Measurements from ENCODE around the gene RAB6A.

The RAB6A gene

DNA sequence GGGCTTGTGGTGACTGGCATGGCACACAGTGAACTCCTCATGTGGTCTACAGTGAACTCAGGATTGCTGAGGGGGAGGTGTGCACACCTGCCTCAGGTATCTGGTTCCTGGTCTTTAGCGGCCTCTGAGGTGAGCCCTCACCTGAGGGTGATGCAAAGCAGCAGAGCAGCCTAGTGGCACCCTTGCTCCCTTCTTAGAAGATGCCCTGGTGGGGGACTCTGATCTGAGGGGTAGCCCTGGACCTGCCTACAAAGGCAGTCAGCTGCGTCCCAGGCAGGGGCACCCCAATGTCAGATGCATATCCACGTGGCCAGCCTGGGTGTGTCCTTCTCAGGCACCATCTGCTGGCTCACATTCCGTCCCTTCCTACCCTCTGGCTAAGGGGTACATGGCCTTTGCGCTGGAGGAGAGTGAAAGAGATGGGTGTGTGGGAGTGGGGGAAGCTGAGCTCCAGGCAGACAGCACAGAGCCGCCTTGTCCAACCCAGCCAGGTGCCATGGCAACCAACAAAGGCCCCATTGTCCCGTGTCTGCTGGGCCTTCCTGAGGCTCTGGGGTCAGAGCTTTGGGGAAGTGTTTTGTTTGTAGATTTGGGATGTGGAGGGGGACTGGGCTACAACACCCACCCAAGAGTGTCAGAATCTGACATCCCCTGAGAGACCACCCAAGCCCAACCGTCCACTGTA is 108.7 kb downstream of the RAB6A start:
- no peak for DNase-seq

DNA sequence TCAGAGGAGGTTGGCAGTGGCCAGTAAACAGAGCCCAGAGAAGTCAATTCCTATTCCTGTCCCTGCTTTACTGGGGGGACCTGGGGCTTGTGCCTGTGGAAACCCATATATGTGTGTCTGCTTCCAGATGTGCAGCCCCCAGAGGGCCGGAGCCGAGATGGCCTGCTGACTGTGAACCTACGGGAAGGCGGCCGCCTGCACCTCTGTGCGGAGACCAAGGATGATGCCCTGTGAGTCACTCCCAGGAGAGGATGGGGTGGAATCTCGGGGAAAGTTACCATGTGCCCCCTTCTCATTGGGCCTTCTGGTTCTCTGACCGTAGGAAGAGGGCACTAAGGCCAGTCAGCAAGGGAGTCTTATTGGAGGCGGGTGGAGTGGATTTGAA is 109.2 kb downstream of the RAB6A start:
- DNase-seq, result no peak

GRCh38 chr11:73651252-73651651 is 109.6 kb downstream of the RAB6A start:
- DNase-seq, result no peak

DNA sequence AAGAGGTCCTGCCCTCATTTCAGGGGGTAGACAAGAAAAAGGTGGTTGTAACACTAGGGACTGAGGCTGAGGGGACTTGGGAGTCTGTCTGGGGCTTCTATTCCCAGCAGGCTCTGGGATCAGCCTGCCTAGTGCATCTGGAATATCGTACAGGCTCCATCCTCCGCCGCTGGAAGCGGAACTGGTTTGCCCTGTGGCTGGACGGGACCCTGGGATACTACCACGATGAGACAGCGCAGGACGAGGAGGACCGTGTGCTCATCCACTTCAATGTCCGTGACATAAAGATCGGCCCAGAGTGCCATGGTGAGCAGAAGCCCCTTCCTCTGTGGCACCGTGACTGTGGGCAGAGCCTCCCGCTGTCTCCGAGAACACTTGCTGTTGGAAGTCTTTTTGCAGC is 110.5 kb downstream of the RAB6A start:
- no peak for DNase-seq

DNA sequence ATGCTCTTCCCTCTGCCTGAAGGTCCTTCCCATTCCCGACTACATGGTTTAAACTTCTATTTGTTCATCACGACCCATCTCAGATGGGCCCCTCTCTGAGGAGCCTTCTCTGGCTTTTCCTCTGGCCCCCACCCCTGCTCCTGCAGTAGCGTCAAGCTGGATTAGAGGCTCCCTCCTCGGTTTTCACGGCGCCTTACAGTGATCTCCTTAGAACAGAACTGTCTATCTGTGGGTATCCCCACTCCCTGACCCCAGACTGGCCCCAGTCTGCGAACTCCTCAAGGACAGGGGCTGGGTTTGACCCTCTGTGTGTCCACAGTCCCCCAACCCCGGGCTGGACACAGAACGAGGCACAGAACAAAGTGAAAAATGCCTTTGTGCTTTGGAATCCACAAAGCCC is 111.7 kb downstream of the RAB6A start:
- DNase-seq, result no peak

DNA sequence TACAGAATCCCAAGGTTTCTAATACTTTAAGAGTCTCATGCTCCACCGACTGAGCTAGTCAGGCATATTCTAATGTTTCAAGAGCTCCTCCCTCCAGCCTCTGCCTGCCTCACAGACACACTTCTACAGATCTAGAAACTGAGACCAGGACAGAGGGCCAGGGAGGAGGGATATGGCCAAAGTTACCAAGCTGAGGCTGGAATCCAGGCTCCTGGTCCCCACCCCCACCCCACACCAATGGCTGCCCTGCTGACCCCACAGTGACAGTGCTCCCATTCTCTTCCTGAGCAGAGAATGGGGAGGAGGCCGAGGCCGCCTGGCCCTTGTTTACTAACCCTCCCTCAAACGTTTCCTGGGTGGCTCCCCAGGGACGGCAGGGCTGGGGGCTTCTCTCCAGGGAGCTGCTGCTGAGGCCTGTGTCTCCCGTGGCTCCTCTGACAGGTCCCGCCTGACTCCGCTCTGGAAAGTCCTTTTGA is 112.3 kb downstream of the RAB6A start:
- no peak for DNase-seq

GRCh38 chr11:73648121-73648520 is 112.8 kb downstream of the RAB6A start:
- DNase-seq, result no peak

- DNase-seq, result peak; percentile 96
Measured at GRCh38 chr11:73647459-73648100, 113.3 kb downstream of the RAB6A start.

- no peak for DNase-seq
Measured at GRCh38 chr11:73645972-73646631, 114.8 kb downstream of the RAB6A start, which contains the start of gene PLEKHB1. Gene PLEKHB1, plus strand, starts transcription at chr11:73646581. Its CDS starts 28 bp downstream, at chr11:73646609.

DNA sequence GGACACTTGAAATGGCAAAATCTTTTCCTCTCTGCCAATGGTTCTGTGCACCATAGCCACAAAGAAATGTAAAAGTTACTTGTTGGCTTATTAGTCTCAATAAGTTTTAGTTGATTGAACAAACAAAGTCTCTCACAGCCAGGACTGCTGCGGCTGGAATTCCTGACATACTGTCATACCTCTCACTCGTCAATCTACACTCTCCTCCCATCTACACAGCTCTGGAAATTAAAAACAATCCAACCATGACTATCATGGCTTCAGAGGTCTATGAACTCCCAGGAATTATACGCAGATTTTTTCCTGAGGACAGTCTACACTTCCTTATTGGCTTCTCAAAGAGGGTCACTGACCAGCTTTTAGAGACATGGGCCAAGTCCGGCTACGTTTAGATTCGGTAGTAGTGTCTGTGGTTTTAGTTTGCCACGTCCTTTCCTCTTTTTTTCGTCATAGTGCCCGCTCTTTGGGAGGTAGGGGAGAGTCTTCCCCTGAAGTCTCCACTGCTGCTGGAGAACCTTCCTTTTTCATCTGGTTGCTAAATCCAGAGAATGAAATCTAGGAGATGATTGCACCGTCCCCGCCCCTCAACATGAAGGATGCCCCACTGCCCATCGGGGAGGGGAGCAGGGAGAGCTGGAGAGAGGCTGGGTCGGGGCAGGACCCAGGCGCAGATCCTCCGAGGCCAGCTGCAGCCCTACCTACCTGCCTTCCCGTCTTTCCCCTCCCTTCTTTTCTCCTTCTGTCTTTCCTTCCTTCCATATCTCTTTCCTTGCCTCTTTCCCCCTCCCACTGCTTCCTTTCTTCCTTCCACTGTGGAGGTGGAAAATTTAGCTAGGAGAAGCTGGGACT is 115.5 kb downstream of the RAB6A start:
- DNase-seq, result no peak

DNA sequence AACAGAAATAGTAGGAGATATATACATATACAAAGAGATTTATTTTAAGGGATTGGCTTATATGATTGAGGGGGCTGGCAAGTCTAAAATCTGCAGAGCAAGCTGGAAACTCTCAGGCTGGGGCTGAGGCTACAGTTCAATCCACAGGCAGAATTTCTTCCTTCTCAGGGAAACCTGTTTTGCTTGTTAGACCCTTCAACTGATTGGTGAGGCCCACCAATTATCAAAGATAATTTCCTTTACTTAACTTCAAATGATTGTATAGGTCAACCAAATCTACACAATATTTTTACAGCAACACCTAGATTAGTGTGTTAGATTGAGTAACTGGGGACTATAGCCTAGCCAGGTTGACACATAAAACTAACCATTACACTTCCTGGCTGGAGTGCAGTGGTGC is 119.2 kb downstream of the RAB6A start:
- DNase-seq, result no peak

DNA sequence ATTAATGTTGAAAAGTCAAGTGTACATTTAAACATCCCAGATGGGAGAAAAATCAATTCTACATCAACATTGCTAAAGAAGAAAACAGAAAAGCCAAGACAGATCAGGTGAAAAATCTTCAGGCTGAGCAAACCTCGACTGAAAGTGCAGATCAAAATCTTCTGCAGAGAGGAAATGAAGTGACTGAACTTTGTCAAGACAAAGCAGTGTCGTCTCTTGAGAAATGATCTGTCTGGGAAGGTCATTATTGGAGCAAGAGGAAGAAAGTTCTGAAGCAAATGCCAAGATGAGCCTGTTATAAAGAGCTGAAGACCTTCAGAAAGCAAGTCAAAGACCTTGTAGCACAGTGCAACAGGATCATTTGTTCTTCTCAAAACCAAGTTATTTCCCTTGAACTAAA is 120.3 kb downstream of the RAB6A start:
- DNase-seq, result no peak

DNA sequence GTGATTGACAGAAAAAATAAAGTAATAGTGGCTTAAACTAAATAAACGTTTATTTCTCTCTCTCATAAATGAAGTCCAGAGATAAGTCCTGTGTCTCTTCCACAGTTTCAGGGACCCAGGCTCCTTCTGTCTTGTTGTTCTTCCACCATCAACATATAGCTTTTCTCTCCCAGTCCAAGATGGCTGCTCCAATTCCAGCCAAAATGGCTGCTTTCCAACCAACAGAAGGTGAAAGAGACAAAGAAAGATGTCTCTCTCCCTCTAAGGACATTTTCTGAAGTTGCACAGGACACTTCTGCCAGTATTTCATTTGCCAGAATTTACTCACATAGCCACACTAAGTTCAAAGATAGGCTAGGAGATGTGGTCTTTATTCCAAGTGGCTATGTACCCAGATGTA is 123.9 kb downstream of the RAB6A start:
- DNase-seq, result no peak

- DNase-seq, result no peak
Measured at GRCh38 chr11:73636249-73636648, 124.6 kb downstream of the RAB6A start.

DNA sequence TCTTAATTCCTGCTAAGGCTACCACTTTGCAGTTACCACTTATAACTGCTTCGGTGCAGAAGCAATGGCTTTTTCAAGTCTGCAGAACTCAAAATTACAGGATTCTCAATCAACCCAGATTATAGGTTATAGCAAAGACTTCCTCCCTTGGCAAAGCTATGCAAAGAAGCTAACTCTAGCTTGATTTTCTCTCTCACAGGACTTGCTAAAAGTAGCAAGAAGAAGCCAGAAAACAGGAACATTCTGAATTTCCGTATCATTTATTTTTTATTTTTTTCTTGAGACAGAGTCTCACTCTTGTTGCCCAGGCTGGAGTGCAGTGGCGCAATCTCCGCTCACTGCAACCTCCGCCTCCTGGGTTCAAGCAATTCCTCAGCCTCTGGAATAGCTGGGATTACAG is 125.2 kb downstream of the RAB6A start:
- DNase-seq, result no peak

DNA sequence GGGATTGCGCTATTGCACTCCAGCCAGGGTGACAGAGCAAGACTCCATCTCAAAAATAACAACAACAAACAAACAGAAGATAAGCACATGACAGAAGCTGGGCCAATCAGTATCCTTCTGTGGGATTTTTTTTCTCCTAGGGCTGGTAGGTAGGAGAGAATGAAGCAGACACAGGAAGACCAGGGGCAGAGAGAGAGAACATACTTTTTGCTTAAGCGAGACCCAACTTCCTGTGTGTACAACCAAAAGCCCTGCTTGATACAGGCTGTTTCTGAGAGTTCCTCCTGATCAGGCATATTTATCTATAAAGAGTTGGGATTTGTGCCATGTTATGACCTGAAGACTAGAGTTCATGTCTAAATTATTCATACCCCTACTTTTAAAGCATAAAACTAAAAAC is 126.9 kb downstream of the RAB6A start:
- DNase-seq, result no peak

- no peak for DNase-seq
Measured at GRCh38 chr11:73632996-73633395, 127.9 kb downstream of the RAB6A start.

GRCh38 chr11:73629907-73630306 is 131.0 kb downstream of the RAB6A start:
- DNase-seq, result no peak

DNA sequence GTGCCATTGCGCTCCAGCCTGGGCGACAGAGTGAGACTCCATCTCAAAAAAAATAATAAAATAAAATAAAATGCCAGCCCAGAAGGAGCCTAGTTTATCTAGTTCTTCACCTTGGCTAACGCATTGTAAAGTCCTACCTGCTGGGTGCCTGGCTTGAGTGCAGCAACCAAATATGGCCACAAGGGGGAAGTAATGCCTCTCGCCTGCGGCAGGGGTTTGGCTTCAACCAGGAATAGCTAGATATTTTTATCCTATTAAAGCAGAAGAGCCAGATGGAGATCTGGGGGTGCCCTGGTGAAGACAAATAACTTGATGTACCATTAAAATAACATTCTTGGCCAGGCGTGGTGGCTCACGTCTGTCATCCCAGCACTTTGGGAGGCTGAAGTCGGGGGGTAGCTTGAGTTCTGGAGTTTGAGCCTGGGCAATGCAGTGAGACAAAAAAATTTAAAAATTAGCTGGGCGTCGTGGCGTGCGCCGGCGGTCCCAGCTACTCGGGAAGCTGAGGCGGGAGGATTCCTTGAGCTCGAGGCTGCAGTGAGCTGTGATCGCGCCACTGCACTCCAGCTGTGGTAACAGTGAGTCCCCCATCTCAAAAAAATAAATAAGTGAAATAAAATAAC is 135.1 kb downstream of the RAB6A start:
- DNase-seq, result peak; percentile 85
